Transverse colon (tissue), 4 donors: Measurements from ENCODE around the gene ZNF217. TPM values are rescaled to one million over a fixed set of nuclear protein-coding genes. Genes with fewer than 3 reads are reported as not detected.
"Not testable (repeated sequence)": the region's sequence is repeated elsewhere in the genome, so short reads cannot be mapped to it uniquely, and the experiment has no call there.

Experiments used
- DNase-seq: peaks from one replicate; pipeline ENCODE4 v3.0.0-alpha.2; 2019
- H3K27ac ChIP-seq, 4 donors: fragments of 200-600 bp; sonication (generic); 2 replicates each; pipeline ENCODE4 v1.5.1; 2016 to 2018; ENCODE audit warnings: inconsistent platforms in 4 of 4
- H3K27me3 ChIP-seq: fragments of 200-600 bp; sonication (generic); 2 replicates; pipeline ENCODE4 v1.5.1; 2017; ENCODE audit warnings: inconsistent platforms
- H3K36me3 ChIP-seq, 4 donors: fragments of 200-600 bp; sonication (generic); 2 replicates each; pipeline ENCODE4 v1.5.1; 2017 to 2019; ENCODE audit warnings: inconsistent platforms in 4 of 4
- H3K4me1 ChIP-seq, 4 donors: fragments of 200-600 bp; sonication (generic); 2 replicates each; pipeline ENCODE4 v1.5.1; 2017 to 2020; ENCODE audit warnings: inconsistent platforms in 4 of 4
- H3K4me3 ChIP-seq, 4 donors: fragments of 200-600 bp; sonication (generic); 1 replicate in 1 of 4; 2 replicates in 3 of 4; pipeline versions ENCODE4 v1.5.1 to v1.6.1; 2017 to 2019; ENCODE audit warnings: inconsistent platforms in 4 of 4
- H3K9me3 ChIP-seq, 2 donors: fragments of 200-600 bp; sonication (generic); 2 replicates each; pipeline ENCODE4 v1.5.1; 2017 to 2019; ENCODE audit warnings: inconsistent platforms in 2 of 2
- EP300 ChIP-seq: sonication (generic); formaldehyde crosslinking; IDR thresholded peaks from one replicate; pipeline ENCODE4 v1.6.1; 2017; ENCODE audit warnings: antibody characterized with exemption, low read depth
- POLR2A ChIP-seq: fragments of 450-650 bp; IDR thresholded peaks from one replicate; pipeline ENCODE4 v1.6.1; 2016; ENCODE audit warnings: antibody characterized with exemption, mild to moderate bottlenecking, moderate library complexity
- POLR2AphosphoS5 ChIP-seq, 3 donors: sonication (generic); formaldehyde crosslinking; IDR thresholded peaks; one replicate each; pipeline ENCODE4 v1.6.1; 2016; ENCODE audit warnings: antibody characterized with exemption in 3 of 3
- WGBS, 2 donors: methylation state at CpG; one replicate each; pipeline ENCODE4 v1.1.5; 2018; ENCODE audit warnings: low coverage in 1 of 2; 5-methylcytosine and 5-hydroxymethylcytosine counted together
- in situ Hi-C, 4 donors: fragments of 200-750 bp; cut with MboI; loops; one replicate each; pipeline versions ENCODE4 v1.15.0 to v1.15.1; 2017; ENCODE audit warnings: low sequenced_read_pairs in 3 of 4, low pct_ligation_motif_present in 1 of 4, low pct_unique_long_range_greater_than_20kb in 1 of 4
- intact Hi-C: fragments of 100-400 bp; cut with DNase I; formaldehyde crosslinking; loops from one replicate; pipeline ENCODE4 v1.15.1; 2023; ENCODE audit warnings: low total_unique reads
- total RNA-seq, 4 donors: library from RNA; depleted of rRNA; stranded (reverse); fragments of >200 nt; gene quantifications; one replicate each; pipeline ENCODE4 v1.1.0, GENCODE V29; 2016
- TF ChIP-seq, protein P1 (sequence below), 5 experiments: fragments of 200-600 bp in 3 of 5; fragments of 450-650 bp in 2 of 5; sonication (generic) in 3 of 5; IDR thresholded peaks; 1 replicate in 2 of 5; 2 replicates in 3 of 5; pipeline ENCODE4 v1.5.1; 2016 to 2017; ENCODE audit warnings: antibody characterized with exemption in 5 of 5, inconsistent platforms in 3 of 5, mild to moderate bottlenecking in 2 of 5, moderate library complexity in 1 of 5

The ZNF217 gene
- total RNA-seq, 4 donors from 2014 or later: 28.9 to 82.6 (median 46.0) TPM

- intact Hi-C loops: no loop called here
- Histone ChIP-seq H3K4me1 (no peaks in the 10 kb centered on the region), H3K4me3 (no peak overlapping the region), H3K27me3 (no peaks in the 10 kb centered on the region), H3K27ac (no peak overlapping the region), H3K9me3 (no peaks in the 10 kb centered on the region), H3K36me3 (no peaks in the 10 kb centered on the region)
- TF ChIP-seq, protein P1, sequence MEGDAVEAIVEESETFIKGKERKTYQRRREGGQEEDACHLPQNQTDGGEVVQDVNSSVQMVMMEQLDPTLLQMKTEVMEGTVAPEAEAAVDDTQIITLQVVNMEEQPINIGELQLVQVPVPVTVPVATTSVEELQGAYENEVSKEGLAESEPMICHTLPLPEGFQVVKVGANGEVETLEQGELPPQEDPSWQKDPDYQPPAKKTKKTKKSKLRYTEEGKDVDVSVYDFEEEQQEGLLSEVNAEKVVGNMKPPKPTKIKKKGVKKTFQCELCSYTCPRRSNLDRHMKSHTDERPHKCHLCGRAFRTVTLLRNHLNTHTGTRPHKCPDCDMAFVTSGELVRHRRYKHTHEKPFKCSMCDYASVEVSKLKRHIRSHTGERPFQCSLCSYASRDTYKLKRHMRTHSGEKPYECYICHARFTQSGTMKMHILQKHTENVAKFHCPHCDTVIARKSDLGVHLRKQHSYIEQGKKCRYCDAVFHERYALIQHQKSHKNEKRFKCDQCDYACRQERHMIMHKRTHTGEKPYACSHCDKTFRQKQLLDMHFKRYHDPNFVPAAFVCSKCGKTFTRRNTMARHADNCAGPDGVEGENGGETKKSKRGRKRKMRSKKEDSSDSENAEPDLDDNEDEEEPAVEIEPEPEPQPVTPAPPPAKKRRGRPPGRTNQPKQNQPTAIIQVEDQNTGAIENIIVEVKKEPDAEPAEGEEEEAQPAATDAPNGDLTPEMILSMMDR (IDR thresholded peaks at IDR 0.05): no peak
- TF ChIP-seq POLR2AphosphoS5 (IDR thresholded peaks at IDR 0.05): no peak
- no peak for TF ChIP-seq POLR2A
- no peak for TF ChIP-seq EP300
- in situ Hi-C loops: loop anchor here in 2 of 4 donors (25.0 kb wide), 3 partner anchors 118 to 368 kb away; no protein-coding TSS in a partner anchor
- WGBS, 2 donors: 75 to 93% methylated on average over 2 of the region's 2 CpGs
- DNase-seq: no peak
These were observed 63.2 kb downstream of the ZNF217 start for GRCh38 chr20:53530440-53530839.

DNA sequence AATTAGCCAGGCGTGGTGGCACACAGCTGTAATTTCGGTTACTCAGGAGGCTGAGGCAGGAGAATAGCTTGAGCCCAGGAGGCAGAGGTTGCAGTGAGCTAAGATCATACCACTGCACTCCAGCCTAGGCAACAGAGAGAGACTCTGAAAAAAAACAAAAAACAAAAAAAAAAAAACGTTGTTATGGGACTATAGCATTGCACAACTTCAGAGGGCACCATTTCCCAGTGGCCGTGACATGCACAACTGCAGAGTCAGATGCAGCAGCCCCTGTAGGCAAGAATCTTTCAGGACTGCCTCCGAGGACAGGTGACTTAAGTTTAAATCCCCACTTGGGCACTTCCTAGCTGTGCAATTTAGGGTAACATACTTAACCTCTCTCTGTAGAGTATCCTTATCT, 64.0 kb downstream of the ZNF217 start:
- no peaks in the 10 kb centered on the region for H3K4me1 ChIP-seq
- in situ Hi-C loops (loop anchor here in 2 of 4 donors (25.0 kb wide), 3 partner anchors 117 to 367 kb away; no protein-coding TSS in a partner anchor), intact Hi-C loops (no loop called here)
- no peak overlapping the region for H3K4me3 ChIP-seq
- no peaks in the 10 kb centered on the region for H3K36me3 ChIP-seq
- no peak for DNase-seq
- H3K9me3 ChIP-seq: no peaks in the 10 kb centered on the region
- no peaks in the 10 kb centered on the region for H3K27me3 ChIP-seq
- WGBS, 2 donors: 65 to 83% methylated on average over 4 to 5 of the region's 5 CpGs
- H3K27ac ChIP-seq: no peak overlapping the region
- TF ChIP-seq EP300: no peak
- TF ChIP-seq, protein P1 (IDR thresholded peaks at IDR 0.05): no peak
- TF ChIP-seq POLR2AphosphoS5 (IDR thresholded peaks at IDR 0.05): no peak
- TF ChIP-seq POLR2A: no peak

GRCh38 chr20:53527196-53527595, 66.4 kb downstream of the ZNF217 start:
- Histone ChIP-seq H3K4me1 (no peaks in the 10 kb centered on the region), H3K36me3 (no peaks in the 10 kb centered on the region), H3K27me3 (no peaks in the 10 kb centered on the region), H3K27ac (no peak overlapping the region), H3K9me3 (no peaks in the 10 kb centered on the region), H3K4me3 (no peak overlapping the region)
- DNase-seq: no peak
- no peak for TF ChIP-seq POLR2A
- TF ChIP-seq POLR2AphosphoS5 (IDR thresholded peaks at IDR 0.05): no peak
- no peak for TF ChIP-seq EP300
- intact Hi-C loops: no loop called here
- 67% methylated on average over 8 of the region's 8 CpGs; no CpG with 5 or more reads in 1 of the 2 donors for WGBS, 2 donors
- in situ Hi-C loops: loop anchor here in 2 of 4 donors (25.0 kb wide), 3 partner anchors 115 to 365 kb away; no protein-coding TSS in a partner anchor

GRCh38 chr20:53524589-53525312, 68.9 kb downstream of the ZNF217 start:
- H3K27me3 ChIP-seq: no peaks in the 10 kb centered on the region
- H3K4me3 ChIP-seq: no peak overlapping the region
- 75 to 93% methylated on average over 2 to 13 of the region's 13 CpGs for WGBS, 2 donors
- no peaks in the 10 kb centered on the region for H3K9me3 ChIP-seq
- intact Hi-C loops (no loop called here), in situ Hi-C loops (loop anchor here in 2 of 4 donors (25.0 kb wide), 3 partner anchors 112 to 362 kb away; no protein-coding TSS in a partner anchor)
- H3K36me3 ChIP-seq: no peaks in the 10 kb centered on the region
- H3K27ac ChIP-seq: no peak overlapping the region
- DNase-seq: no peak
- TF ChIP-seq, protein P1 (IDR thresholded peaks at IDR 0.05): no peak
- TF ChIP-seq EP300: no peak
- TF ChIP-seq POLR2A: no peak
- no peak for TF ChIP-seq POLR2AphosphoS5 (IDR thresholded peaks at IDR 0.05)
- no peaks in the 10 kb centered on the region for H3K4me1 ChIP-seq

- H3K36me3 ChIP-seq, H3K4me1 ChIP-seq, H3K9me3 ChIP-seq, H3K4me3 ChIP-seq, DNase-seq, H3K27ac ChIP-seq, intact Hi-C loops, H3K27me3 ChIP-seq, in situ Hi-C loops: not testable (repeated sequence)
- WGBS, 2 donors: 94% methylated on average over 2 of the region's 2 CpGs; no CpG with 5 or more reads in 1 of the 2 donors
These were observed 70.0 kb downstream of the ZNF217 start for GRCh38 chr20:53523615-53524014.
